Left kidney (tissue), 2 donors: ENCODE measurements around the gene GNRH2. TPM values are rescaled to one million over a fixed set of nuclear protein-coding genes. Genes with fewer than 3 reads are reported as not detected.
"Not testable (repeated sequence)": the region's sequence is repeated elsewhere in the genome, so short reads cannot be mapped to it uniquely, and the experiment has no call there.

ENCODE experiments used
- DNase-seq: peaks from one replicate; pipeline ENCODE4 v3.0.0-alpha.2; 2013
- polyA plus RNA-seq: library from polyadenylated mRNA; unstranded; fragments of 120-200 nt; gene quantifications from one replicate; pipeline ENCODE4 v1.2.1, GENCODE V29; 2013; ENCODE audit not compliant: insufficient read length

GNRH2 gene
- polyA plus RNA-seq, 1 donor, result 0.73 TPM

GRCh38 chr20:3041854-3042409 is 1.5 kb upstream of the GNRH2 start:
- DNase-seq, result peak; percentile 54

DNA sequence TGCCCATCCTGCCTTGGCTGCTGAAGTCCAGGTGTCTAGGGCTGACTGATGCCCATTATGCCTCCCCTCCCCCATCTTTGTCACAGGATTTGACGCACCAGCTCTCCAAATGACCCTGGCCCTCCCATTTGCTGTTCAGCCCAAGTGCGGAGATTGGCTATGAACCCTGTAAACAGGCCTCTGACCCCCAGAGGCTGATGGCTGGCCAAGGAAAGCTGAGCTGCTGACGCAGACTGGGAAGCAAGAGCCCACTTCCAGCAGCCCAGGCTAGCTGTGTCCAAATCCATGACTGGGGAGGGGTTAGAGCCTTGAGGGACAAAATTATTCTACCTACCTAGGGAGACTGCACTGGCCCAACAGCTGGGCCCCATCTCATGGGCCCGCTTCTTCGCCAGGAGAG is 797 bp upstream of the GNRH2 start:
- no peak for DNase-seq

- DNase-seq, result no peak
Observed at GRCh38 chr20:3044336-3044965, 1.0 kb downstream of the GNRH2 start.

GRCh38 chr20:3045042-3045815 is 1.8 kb downstream of the GNRH2 start:
- no peak for DNase-seq

DNA sequence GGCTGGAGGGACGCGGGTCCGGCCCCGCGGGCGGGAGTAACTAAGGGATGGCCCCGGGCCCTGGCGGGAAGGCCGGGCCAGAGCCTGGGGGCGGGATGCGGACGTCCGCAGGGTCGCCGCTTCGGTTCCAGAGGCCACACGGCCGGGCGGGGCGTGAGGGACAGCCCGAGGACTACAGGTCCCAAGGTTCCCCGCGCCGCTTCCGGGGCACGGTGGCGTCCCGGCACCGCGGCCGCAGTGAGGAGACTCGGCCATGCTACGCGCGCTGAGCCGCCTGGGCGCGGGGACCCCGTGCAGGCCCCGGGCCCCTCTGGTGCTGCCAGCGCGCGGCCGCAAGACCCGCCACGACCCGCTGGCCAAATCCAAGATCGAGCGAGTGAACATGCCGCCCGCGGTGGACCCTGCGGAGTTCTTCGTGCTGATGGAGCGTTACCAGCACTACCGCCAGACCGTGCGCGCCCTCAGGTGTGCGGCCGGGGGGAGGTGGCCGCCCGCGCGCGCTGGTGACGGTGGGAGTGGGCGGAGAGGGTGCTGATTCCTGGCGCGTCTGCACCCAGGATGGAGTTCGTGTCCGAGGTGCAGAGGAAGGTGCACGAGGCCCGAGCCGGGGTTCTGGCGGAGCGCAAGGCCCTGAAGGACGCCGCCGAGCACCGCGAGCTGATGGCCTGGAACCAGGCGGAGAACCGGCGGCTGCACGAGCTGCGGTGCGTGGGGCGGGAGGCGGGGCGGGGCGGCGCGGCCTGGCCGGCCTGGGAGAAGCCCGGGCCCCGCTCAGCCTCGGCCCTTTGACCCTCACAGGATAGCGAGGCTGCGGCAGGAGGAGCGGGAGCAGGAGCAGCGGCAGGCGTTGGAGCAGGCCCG is 2.6 kb downstream of the GNRH2 start, which contains the start of gene MRPS26:
Gene MRPS26 (plus strand): TSS at position 237 of the 861 bp plus-strand sequence. CDS start 17 bp downstream, at position 254.
- DNase-seq, result peak; percentile 89

GRCh38 chr20:3046677-3047462 is 3.4 kb downstream of the GNRH2 start:
- no peak for DNase-seq

GRCh38 chr20:3047486-3048419 is 4.3 kb downstream of the GNRH2 start:
- DNase-seq, result no peak

DNA sequence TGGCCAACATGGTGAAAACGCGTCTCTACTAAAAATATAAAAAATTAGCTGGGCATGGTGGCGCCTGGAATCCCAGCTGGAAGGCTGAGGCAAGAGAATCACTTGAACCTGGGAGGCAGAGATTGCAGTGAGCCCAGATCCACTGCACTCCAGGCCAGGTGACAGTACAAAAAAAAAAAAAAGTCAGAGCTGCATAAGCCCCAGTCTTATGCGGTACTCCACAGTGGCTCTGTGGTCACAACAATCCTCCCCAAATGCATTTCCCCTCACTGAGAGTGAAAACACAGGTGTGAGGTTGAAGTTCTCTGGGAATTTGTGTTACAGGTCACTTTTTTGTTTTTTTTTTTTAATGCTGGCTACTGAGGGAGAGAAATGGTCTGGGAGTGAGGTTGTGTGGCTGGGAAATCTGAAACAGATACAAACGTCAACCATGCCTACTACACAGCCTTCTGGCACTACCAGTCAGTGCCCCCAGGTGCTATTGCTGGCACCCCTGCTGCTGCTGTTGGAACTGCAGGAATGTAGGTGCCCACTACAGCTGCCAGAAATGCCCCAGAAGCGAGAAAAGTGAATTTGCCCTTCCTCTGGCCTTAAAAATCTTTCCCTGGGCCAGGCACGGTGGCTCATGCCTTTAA is 8.1 kb downstream of the GNRH2 start:
- no peak for DNase-seq

- DNase-seq, result no peak
Observed at GRCh38 chr20:3059489-3059888, 16.1 kb downstream of the GNRH2 start.

GRCh38 chr20:3064119-3064518 is 20.7 kb downstream of the GNRH2 start:
- DNase-seq, result not testable (repeated sequence)

DNA sequence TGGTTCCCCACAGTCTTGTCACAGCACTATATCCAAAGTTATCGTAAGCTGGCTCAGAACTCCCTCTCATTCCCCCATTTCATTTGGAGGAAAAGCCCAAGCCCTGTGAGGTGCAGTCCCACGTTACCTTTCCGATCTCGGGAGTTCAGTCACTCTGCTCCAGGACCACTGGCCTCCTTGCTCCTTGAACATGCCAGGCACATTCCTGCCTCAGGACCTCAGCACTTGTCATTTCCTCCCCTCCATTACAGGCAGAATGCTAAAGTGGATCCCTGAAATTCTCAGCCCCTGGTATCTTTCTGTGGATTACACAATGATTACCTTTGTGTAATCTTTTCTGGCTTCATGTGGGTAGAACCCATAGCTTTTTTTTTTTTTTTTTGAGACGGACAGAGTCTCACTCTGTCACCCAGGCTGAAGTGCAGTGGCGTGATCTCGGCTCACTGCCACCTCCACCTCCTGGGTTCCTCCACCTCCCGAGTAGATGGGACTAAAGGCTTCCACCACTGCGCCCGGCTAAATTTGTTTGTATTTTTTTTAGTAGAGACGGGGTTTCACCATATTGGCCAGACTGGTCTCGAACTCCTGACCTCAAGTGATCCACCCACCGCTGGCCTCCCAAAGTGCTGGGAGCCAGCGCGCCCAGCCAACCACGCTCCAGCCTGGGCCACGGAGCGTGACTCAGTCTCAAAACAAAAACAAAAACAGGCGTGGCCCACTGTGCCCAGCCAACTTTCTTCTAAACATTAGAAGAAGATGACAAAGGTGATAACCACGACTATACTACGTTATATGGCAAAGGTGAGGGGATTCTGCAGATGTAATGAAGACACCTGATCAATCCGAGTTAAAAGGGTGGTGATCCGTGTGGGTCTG is 24.0 kb downstream of the GNRH2 start:
- DNase-seq, result no peak

DNA sequence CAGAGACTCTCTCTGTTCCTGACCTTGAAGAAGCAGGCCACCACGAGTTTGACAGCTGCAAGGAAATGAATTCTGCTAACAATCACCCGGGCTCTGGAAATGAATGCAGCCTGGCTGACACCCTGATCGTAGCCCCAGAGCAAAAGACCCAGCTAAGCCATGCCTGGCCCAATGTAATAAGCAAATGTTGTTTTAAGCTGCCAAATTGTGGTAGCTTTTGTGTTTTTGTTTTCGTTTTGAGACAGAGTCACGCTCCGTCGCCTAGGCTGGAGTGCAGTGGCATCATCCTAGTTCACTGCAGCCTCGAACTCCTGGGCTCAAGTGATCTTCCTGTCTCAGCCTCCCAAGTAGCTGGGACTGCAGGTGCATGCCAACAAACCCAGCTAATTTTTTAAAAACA is 24.7 kb downstream of the GNRH2 start:
- no peak for DNase-seq

DNA sequence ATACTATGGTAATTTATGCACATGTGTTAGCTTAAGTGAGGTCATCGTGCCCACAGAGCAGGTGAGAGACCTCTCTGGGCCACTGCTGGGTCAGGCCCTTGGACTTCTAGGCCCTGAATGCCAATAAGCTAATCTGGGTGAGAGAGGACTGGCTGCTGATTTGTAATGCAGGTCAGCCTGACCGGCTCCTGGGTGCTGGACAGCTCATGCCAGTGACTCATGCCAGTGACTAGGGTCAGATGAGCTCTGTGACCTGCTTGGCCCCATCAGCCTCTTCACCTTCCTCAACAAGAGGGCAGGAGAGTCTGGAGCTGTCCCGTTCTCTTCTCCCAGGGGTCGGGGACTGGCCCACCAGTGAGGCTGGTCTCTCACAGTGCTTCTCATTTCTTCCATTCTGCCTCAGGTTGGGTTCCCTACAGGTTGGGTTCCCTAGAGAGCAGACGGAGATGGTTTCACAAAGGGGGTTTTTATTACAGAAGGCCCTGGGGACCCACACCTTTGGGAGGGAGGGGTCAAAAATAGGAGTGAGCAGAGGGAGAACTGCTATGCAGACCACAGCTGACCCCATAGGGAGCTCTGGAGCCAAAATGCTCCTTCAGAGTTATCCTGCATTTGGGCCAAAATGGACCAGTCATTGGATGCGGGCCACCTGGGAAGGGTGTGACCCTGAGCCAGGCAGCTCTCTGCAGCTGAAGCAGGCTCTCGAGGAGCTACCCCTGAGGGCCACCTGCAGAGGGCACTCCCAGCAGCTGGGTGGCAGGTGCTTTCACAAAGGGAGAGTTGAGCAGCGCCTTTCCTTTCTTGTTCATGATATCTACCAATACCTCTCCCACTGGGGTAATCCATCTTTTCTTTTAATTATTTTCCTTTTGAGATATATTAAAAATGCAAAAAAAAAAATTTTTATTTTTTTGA is 25.8 kb downstream of the GNRH2 start:
- DNase-seq, result no peak

DNA sequence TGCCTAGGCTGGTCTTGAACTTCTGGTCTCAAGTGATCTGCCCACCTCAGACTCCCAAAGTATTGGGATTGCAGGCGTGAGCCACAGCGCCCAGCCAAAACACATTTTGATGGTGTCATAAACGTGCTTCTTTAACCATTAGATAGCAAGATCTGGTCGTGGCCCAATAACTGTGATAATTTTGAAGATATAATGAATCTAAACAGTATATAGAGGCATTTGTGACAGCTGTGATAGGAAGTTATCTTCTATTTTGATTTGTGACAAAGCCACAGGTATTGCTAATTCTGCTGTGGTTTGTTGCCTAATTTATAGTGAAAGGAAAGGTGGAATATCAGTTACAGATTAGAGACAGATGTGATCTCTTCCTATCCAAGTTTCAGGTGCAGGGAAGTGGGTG is 27.3 kb downstream of the GNRH2 start:
- DNase-seq, result no peak

DNA sequence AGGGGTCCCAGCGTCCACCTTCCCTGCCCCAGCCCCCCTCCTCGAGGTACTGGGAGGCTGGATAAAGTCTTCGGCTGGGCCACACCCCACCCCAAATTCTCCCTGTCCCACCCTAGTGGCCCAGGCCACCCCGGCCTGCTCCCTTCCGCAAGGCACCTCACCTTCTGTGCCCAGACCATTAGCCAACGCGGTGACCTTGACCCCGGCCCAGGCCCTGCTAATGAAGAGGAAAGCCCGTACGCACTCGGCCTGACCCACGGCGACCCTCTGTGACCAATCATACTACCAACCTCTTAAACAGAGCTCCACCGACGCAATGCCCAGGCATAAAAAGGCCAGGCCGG is 27.8 kb downstream of the GNRH2 start:
- no peak for DNase-seq

DNA sequence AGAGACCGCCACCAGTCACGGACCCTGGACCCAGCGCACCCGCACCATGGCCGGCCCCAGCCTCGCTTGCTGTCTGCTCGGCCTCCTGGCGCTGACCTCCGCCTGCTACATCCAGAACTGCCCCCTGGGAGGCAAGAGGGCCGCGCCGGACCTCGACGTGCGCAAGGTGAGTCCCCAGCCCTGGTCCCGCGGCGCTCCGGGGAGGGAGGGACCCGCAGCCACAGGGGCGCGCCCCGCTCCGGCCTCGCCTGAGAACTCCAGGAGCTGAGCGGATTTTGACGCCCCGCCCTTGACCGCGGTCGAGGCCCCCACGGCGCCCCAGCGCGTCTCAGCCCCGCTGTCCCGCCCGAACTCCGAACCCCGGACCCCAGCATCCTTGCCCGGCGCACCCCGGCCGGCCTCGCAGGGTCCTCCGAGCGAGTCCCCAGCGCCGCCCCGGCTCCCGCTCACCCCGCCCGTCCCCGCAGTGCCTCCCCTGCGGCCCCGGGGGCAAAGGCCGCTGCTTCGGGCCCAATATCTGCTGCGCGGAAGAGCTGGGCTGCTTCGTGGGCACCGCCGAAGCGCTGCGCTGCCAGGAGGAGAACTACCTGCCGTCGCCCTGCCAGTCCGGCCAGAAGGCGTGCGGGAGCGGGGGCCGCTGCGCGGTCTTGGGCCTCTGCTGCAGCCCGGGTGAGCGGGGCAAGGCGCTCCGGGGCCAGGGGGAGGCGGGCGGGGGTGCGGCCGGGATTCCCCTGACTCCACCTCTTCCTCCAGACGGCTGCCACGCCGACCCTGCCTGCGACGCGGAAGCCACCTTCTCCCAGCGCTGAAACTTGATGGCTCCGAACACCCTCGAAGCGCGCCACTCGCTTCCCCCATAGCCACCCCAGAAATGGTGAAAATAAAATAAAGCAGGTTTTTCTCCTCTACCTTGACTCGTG is 28.4 kb downstream of the GNRH2 start, which contains the start of gene OXT:
Gene OXT (plus strand): TSS at position 11 of the 920 bp plus-strand sequence. CDS start 36 bp downstream, at position 47.
- no peak for DNase-seq
